ENCODE results near the gene SLC25A23.

The SLC25A23 gene

DNA sequence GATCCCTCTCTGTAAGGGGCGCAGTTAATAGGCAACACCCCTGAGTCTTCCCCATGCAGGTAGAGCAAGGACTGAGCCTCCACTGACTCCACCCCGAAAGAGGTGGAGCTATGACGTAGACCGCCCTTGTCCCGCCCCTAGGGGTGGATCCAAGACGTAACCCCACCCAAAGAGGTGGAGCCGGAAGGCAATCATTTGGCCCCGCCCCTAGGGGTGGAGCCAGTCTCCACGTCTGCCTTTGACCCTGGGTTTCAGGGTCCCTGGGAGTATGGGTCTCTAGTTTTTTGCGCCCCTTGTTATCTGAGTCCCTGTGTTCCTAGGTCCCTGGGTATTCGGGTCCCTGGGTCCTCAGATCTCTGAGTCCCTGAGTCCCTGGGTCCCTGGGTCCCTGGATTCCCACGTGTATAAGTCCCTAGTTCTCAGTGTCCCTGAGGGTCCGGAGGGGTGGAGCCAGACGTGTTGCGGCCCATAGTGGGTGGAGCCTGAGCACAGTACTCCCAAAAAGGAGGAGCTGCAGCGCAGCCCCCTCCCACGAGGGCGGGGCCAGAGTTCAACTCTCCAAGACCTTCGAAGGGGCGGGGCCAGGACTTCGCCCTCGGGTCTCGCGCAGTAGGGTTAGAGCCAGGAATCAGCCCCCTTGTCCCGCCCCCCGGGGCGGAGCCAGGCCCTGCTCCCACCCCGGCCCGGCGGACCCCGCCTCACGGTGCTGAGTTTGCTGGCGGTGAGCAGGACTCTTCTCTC, 16.7 kb upstream of the SLC25A23 start:
- TF ChIP-seq, protein P1, sequence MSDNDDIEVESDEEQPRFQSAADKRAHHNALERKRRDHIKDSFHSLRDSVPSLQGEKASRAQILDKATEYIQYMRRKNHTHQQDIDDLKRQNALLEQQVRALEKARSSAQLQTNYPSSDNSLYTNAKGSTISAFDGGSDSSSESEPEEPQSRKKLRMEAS (IDR thresholded peaks at IDR 0.05; ENCODE audit: low read depth, low read length): no peak
- no peak for TF ChIP-seq MYC (IDR thresholded peaks at IDR 0.05; ENCODE audit: low read depth, low read length)
- H3K4me3 ChIP-seq (ENCODE audit: low read depth, low read length): no peak overlapping the region

DNA sequence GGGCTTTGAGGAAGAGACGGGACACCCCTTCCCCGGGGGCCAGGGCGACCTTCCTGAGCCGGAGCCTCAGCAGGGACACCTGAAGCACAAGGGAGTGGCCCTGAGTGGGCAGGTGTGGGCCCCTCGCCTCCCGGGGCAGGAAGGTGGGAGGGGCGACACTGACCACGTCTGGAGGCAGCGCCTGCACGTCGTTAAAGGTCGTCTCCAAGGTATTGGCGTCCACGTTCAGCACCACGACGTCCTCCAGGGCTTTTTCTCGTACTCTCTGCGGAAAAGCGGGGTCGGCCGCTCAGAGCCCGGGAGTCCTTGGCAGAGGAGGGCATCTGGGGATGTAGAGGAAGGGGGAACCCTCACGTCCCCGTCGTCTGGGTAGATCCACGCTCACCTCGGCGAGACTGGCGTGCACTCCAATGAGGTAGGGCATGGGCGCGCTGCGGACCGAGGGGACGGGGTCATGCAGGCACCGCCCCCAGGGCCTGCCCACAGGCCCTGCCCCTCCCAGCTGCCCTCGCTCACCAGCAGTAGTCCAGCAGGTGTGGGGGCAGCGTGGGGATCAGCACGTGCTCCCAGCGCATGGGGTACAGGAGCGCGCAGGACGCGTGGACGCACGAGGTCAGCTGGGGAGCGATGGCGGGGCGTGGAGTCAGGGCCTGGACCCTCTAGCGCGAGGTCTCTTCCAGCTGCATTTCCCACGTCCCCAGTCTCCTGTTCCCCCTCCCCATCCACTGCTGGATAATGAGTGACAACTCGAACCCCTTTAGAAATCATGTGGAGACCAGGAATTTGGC, 15.9 kb upstream of the SLC25A23 start:
- TF ChIP-seq, protein P1 (IDR thresholded peaks at IDR 0.05; ENCODE audit: low read depth, low read length): no peak
- TF ChIP-seq MYC (IDR thresholded peaks at IDR 0.05; ENCODE audit: low read depth, low read length): no peak
- TF ChIP-seq POLR2A (IDR thresholded peaks at IDR 0.05; ENCODE audit: extremely low read depth, insufficient read length): no peak
- TF ChIP-seq, protein P2, sequence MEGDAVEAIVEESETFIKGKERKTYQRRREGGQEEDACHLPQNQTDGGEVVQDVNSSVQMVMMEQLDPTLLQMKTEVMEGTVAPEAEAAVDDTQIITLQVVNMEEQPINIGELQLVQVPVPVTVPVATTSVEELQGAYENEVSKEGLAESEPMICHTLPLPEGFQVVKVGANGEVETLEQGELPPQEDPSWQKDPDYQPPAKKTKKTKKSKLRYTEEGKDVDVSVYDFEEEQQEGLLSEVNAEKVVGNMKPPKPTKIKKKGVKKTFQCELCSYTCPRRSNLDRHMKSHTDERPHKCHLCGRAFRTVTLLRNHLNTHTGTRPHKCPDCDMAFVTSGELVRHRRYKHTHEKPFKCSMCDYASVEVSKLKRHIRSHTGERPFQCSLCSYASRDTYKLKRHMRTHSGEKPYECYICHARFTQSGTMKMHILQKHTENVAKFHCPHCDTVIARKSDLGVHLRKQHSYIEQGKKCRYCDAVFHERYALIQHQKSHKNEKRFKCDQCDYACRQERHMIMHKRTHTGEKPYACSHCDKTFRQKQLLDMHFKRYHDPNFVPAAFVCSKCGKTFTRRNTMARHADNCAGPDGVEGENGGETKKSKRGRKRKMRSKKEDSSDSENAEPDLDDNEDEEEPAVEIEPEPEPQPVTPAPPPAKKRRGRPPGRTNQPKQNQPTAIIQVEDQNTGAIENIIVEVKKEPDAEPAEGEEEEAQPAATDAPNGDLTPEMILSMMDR (IDR thresholded peaks at IDR 0.05; ENCODE audit: low read depth, low read length): no peak
- no peak for DNase-seq (ENCODE audit: low read depth)
- H3K4me3 ChIP-seq (ENCODE audit: low read depth, low read length): no peak overlapping the region

More for the DNA sequence above, 16.7 kb upstream of the SLC25A23 start:
- peak; percentile 31 for DNase-seq (ENCODE audit: low read depth)

DNA sequence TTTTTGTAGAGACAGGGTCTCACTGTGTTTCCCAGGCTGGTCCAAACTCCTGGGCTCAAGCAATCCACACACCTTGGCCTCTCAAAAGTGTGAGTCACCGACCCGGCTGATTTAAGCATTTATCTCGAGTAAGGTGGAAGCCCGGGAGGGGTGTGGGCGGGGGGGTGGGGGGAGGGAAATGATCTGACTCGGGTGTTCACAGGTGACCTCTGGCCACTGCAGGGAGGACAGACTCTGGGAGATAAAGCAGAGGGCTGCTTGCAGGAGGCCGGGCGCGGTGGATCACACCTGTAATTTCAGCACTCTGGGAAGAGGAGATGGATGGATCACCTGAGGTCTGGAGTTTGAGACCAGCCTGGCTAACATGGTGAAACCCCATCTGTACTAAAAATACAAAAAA, 14.1 kb upstream of the SLC25A23 start:
- no peak overlapping the region for H3K4me3 ChIP-seq (ENCODE audit: low read depth, low read length)
- TF ChIP-seq MYC (IDR thresholded peaks at IDR 0.05; ENCODE audit: low read depth, low read length) (no peak), POLR2A (IDR thresholded peaks at IDR 0.05; ENCODE audit: extremely low read depth, insufficient read length) (no peak)
- TF ChIP-seq, protein P1 (IDR thresholded peaks at IDR 0.05; ENCODE audit: low read depth, low read length): no peak
- TF ChIP-seq, protein P2 (IDR thresholded peaks at IDR 0.05; ENCODE audit: low read depth, low read length): no peak
- DNase-seq (ENCODE audit: low read depth): no peak

DNA sequence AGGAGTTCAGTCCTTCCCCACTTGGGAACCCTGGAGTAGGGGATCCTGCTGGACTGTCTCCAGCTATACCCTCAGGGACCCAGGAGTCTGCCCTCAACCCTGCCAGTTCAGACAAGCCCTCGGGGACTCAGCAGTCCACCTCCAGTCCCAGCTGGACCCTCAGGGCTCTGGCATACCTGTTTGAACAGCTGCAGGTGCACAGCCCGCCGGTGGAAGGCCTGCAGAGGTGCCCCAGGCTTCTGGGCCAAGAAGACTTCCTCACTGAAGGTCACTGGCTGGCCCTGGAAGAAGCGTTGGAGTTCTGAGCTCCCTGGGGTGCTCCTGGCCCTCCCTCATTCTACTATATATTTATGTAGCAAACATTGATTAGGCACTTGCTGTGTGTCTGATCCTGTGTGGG, 13.1 kb upstream of the SLC25A23 start:
- no peak for DNase-seq (ENCODE audit: low read depth)
- no peak overlapping the region for H3K4me3 ChIP-seq (ENCODE audit: low read depth, low read length)
- TF ChIP-seq POLR2A (IDR thresholded peaks at IDR 0.05; ENCODE audit: extremely low read depth, insufficient read length): no peak
- no peak for TF ChIP-seq MYC (IDR thresholded peaks at IDR 0.05; ENCODE audit: low read depth, low read length)
- TF ChIP-seq, protein P1 (IDR thresholded peaks at IDR 0.05; ENCODE audit: low read depth, low read length): no peak
- TF ChIP-seq, protein P2 (IDR thresholded peaks at IDR 0.05; ENCODE audit: low read depth, low read length): no peak

DNA sequence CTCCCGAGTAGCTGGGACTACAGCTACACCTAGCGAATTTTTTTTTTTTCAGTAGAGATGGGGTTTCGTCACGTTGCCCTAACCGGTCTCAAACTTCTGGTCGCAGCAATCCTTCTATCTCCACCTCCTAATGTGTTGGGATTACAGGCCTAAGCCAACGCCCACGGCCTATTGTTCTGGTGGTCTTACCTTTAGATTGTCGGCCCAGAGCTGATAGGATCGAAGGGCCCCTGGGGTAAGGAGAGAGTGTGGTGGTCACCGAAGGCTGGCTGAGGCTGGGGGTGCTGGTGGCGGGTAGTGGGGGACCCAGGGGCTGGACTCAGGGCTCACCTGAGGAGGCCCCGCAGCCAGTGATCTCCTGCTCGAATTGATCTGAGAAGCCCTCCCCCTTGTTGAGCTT, 11.5 kb upstream of the SLC25A23 start:
- TF ChIP-seq MYC (IDR thresholded peaks at IDR 0.05; ENCODE audit: low read depth, low read length): no peak
- TF ChIP-seq, protein P1 (IDR thresholded peaks at IDR 0.05; ENCODE audit: low read depth, low read length): no peak
- TF ChIP-seq, protein P2 (IDR thresholded peaks at IDR 0.05; ENCODE audit: low read depth, low read length): no peak
- no peak for TF ChIP-seq POLR2A (IDR thresholded peaks at IDR 0.05; ENCODE audit: extremely low read depth, insufficient read length)
- no peak for DNase-seq (ENCODE audit: low read depth)
- no peak overlapping the region for H3K4me3 ChIP-seq (ENCODE audit: low read depth, low read length)

DNA sequence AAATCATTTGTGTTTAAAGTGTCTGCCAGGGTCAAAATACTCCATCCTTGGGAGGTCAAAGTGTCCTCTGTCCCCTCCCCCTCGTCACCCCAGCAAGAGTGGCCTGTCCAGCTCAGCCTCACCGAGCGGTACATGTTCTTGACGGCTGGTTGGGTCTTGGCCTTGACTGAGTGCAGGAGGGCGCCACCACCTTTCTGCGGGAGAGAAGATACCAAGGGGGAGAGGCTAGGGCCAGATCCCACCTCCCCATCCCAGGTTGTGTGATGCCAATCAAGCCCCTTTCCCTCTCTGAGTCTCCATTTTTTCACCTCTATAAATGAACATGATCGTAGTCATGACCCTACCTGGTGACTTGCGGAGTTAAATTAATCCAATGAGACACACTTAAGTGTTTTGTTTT, 10.6 kb upstream of the SLC25A23 start:
- no peak overlapping the region for H3K4me3 ChIP-seq (ENCODE audit: low read depth, low read length)

More for the DNA sequence above, 10.6 kb upstream of the SLC25A23 start:
- TF ChIP-seq, protein P2 (IDR thresholded peaks at IDR 0.05; ENCODE audit: low read depth, low read length): no peak
- TF ChIP-seq, protein P1 (IDR thresholded peaks at IDR 0.05; ENCODE audit: low read depth, low read length): no peak
- TF ChIP-seq POLR2A (IDR thresholded peaks at IDR 0.05; ENCODE audit: extremely low read depth, insufficient read length) (no peak), MYC (IDR thresholded peaks at IDR 0.05; ENCODE audit: low read depth, low read length) (no peak)
- DNase-seq (ENCODE audit: low read depth): no peak
